ENCODE measurements around the gene ASPDH. TPM values are rescaled to one million over a fixed set of nuclear protein-coding genes. Genes with fewer than 3 reads are reported as not detected.

Gene ASPDH
- not detected in 2 replicates for total RNA-seq (2014; rRNA removed; shearing (Covaris generic))

DNA sequence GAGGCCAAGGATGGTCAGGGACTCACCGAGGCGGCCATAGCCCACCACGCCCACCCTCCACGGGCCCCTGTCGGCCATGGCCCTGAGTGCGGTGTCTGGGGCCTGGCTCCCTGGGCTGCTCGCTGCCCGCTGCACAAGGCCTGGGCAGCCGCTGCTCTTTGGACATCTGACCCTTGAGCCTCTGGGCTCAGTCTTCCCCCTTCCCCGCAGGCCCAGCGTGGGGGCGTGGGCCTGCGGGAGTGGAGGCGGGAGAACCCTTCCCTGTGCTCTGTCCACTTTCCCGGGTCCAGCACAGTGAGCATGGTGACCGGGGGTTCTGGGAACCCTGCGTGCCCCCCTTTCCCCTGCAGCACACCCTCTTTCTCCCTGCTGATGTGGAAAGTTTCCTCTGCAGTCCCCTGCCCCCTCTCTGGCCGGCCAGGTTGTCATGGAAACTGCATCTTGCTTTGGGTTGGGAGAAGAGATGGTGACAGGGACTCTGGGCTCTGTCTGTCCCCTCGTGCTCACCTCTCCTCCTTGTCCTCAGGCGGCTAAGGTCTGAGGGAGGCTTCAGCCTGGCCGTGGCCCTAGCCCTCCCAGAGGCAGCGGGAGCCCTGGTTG lies at the start of gene ASPDH:
TSS of gene ASPDH (minus strand) at position 168 of the 600 bp plus-strand sequence. CDS start at position 78, 90 bp downstream.
- no peak within 1 kb of the TSS for H3K27ac ChIP-seq
- no peak within 1 kb of the TSS for H3K4me3 ChIP-seq
- peaks cover 7% of the 10 kb centered on the region for H3K4me1 ChIP-seq (replicated peaks)
- no peak for DNase-seq (ENCODE audit: low read depth in 1 of 2, low spot score in 2 of 2)
- H3K9me3 ChIP-seq (replicated peaks) = no peaks in the 10 kb centered on the region; the same call in 1 of the 2 replicates
- 0 out of 2 replicates have a peak, but pooled peaks cover 2% of the 10 kb centered on the region for H3K27me3 ChIP-seq (replicated peaks)
- H3K36me3 ChIP-seq = 0 out of 2 replicates have a peak, but pooled peaks cover 4% of the 10 kb centered on the region

GRCh38 chr19:50562996-50563395 lies 49.3 kb upstream of the ASPDH start:
- Histone ChIP-seq H3K9me3 (replicated peaks) (no peaks in the 10 kb centered on the region), H3K27ac (no peak overlapping the region), H3K4me3 (no peak overlapping the region), H3K4me1 (replicated peaks) (no peaks in the 10 kb centered on the region), H3K27me3 (replicated peaks) (peaks cover 67% of the 10 kb centered on the region), H3K36me3 (no peaks in the 10 kb centered on the region)
- DNase-seq (ENCODE audit: low read depth in 1 of 2, low spot score in 2 of 2) = no peak

GRCh38 chr19:50562329-50562728 lies 48.6 kb upstream of the ASPDH start:
- no peak for DNase-seq (ENCODE audit: low read depth in 1 of 2, low spot score in 2 of 2)
- no peaks in the 10 kb centered on the region for H3K4me1 ChIP-seq (replicated peaks)
- no peak overlapping the region for H3K4me3 ChIP-seq
- peaks cover 68% of the 10 kb centered on the region for H3K27me3 ChIP-seq (replicated peaks)
- no peaks in the 10 kb centered on the region for H3K36me3 ChIP-seq
- no peak overlapping the region for H3K27ac ChIP-seq
- H3K9me3 ChIP-seq (replicated peaks) = no peaks in the 10 kb centered on the region

DNA sequence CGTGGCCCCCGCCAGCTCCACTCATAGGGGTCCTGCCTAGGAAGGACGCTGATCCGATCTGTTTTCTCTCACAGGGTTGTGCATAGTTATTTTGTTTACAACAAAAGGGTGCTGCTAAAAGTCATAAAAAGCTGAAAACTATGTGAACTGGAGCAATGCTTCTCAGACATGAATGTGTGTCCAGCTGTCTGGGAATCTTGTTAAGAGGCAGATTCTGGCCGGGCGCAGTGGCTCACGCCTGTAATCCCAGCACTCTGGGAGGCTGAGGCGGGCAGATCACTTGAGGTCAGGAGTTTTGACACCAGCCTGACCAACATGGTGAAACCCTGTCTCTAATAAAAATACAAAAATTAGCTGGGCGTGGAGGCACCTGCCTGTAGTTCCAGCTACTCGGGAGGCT lies 45.9 kb upstream of the ASPDH start:
- H3K4me1 ChIP-seq (replicated peaks) = peaks cover 3% of the 10 kb centered on the region
- DNase-seq (ENCODE audit: low read depth in 1 of 2, low spot score in 2 of 2) = no peak
- no peaks in the 10 kb centered on the region for H3K36me3 ChIP-seq
- peaks cover 71% of the 10 kb centered on the region for H3K27me3 ChIP-seq (replicated peaks)
- no peak overlapping the region for H3K4me3 ChIP-seq
- no peaks in the 10 kb centered on the region for H3K9me3 ChIP-seq (replicated peaks)
- H3K27ac ChIP-seq = no peak overlapping the region

GRCh38 chr19:50558449-50558848 lies 44.7 kb upstream of the ASPDH start:
- H3K4me1 ChIP-seq (replicated peaks) = peaks cover 3% of the 10 kb centered on the region
- no peak for DNase-seq (ENCODE audit: low read depth in 1 of 2, low spot score in 2 of 2)
- H3K4me3 ChIP-seq = no peak overlapping the region
- no peaks in the 10 kb centered on the region for H3K36me3 ChIP-seq
- no peaks in the 10 kb centered on the region for H3K9me3 ChIP-seq (replicated peaks)
- peaks cover 68% of the 10 kb centered on the region for H3K27me3 ChIP-seq (replicated peaks)
- no peak overlapping the region for H3K27ac ChIP-seq

- no peaks in the 10 kb centered on the region for H3K36me3 ChIP-seq
- no peak for DNase-seq (ENCODE audit: low read depth in 1 of 2, low spot score in 2 of 2)
- peaks cover 3% of the 10 kb centered on the region for H3K4me1 ChIP-seq (replicated peaks)
- no peaks in the 10 kb centered on the region for H3K9me3 ChIP-seq (replicated peaks)
- peaks cover 68% of the 10 kb centered on the region for H3K27me3 ChIP-seq (replicated peaks)
- H3K27ac ChIP-seq = no peak overlapping the region
- H3K4me3 ChIP-seq = no peak overlapping the region
Measured at GRCh38 chr19:50558039-50558438, 44.3 kb upstream of the ASPDH start.

DNA sequence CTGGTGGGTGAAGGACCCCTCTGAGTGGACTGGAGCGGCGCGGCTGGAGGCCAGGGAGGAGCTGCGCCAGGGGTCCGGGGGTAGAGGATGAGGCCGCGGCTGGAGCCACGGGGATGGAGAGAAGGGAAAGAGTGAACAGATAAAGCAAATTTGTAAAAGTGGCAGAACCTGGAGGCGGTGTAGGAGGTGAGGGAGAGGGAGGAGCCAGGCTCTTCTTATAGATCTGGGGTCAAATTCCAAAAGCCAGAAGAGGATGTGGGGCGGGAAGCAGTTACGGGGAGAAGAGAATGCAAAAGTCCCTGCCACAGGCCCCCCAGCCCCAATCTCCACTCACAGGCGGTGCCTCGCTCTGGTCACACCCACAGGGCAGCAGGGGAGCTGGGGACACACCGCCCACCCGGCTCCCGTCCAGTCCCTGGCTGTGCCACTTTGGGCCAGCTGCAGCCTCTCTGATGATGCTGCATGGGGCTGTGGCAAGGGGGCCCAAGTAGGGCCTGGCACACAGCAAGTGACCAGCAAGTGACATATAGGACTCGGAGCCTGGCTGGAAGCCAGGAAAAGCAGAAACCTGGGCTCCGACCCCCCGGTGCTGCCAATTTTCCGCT lies 43.4 kb upstream of the ASPDH start:
- peaks cover 3% of the 10 kb centered on the region for H3K4me1 ChIP-seq (replicated peaks)
- DNase-seq (ENCODE audit: low read depth in 1 of 2, low spot score in 2 of 2) = no peak
- no peak overlapping the region for H3K27ac ChIP-seq
- no peaks in the 10 kb centered on the region for H3K9me3 ChIP-seq (replicated peaks)
- H3K27me3 ChIP-seq (replicated peaks) = peaks cover 66% of the 10 kb centered on the region
- H3K4me3 ChIP-seq = no peak overlapping the region
- no peaks in the 10 kb centered on the region for H3K36me3 ChIP-seq

DNA sequence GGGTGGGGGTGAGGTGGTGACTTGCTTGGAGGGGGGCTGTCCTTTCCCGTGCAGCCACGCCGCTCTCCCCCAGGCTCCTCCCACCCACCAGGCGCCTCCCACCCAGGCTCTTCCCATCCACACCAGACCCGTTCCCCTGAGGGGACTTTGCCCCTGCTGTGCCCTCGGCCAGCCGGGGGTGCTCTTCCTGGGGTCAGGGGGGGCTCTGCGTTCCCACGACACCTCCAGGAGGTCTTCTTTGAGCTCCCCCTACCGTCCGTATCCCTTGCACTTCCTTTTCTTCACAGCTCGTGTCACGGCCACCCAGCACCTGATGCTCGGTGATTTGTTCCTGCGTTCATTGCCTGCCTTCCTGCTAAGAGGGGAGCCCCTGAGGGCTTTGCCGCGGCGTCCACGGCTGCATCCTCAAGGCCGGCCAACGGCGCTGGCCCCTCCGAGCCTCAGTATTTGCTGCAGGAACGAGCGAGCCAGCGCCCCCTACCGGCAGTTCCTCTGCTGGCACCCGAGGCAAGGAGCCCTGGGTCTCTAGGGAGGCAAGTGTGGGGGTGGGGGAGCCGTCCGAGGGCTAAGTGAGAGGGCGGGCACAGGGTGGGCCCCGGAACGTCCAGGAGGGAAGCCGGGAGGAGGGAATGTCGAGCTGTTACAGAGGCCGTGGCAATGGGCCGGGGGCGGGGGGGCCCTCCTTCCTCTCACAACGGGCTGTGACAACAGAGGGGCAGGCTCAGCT lies 42.7 kb upstream of the ASPDH start:
- Histone ChIP-seq H3K4me3 (no peak overlapping the region), H3K9me3 (replicated peaks) (no peaks in the 10 kb centered on the region), H3K36me3 (no peaks in the 10 kb centered on the region), H3K4me1 (replicated peaks) (peaks cover 3% of the 10 kb centered on the region), H3K27me3 (replicated peaks) (peaks cover 65% of the 10 kb centered on the region), H3K27ac (no peak overlapping the region)
- DNase-seq (ENCODE audit: low read depth in 1 of 2, low spot score in 2 of 2) = peak; percentile 31 to 68

DNA sequence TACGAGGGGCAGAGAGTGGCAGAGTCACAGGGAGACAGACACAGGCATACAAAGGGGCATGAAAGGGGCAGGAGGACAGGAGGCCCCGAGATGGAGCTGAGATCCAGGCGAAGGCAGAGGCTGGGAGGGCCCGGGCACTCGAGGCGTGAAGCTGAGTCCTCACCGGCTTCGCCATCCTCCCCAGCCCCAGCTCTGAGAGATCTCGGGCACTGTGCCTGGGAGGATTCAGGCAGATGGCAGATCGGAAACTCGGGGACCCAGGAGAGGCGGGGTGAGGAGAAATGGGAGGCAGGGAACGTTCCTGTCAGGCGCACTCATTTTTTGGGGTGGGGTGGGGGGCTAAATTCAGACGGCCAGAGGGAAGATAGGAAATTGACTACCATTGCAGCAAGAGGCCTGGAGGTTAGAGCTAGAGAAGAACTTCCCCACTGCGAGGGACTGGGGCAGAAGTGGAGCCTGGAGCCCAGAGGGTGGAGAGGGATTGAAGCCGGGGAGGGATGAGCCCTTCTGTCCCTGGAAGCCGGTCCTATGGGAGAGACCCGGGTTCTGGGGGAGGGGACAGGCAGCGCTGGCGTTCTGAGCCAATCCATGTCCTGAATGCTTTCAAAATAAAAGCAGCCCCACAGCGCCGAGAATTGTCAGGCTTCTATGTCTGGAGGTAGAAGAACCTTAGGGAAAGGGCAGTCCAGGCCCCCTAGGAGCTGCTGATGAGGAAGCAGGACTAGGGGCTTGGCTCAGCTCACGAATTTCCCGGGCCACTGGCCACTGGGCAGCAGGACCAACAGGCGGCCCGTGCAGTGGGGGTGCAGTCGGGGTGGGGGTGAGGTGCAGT lies 42.0 kb upstream of the ASPDH start:
- DNase-seq (ENCODE audit: low read depth in 1 of 2, low spot score in 2 of 2) = no peak
- Histone ChIP-seq H3K27me3 (replicated peaks) (peaks cover 59% of the 10 kb centered on the region), H3K4me3 (no peak overlapping the region), H3K9me3 (replicated peaks) (no peaks in the 10 kb centered on the region), H3K36me3 (no peaks in the 10 kb centered on the region), H3K4me1 (replicated peaks) (peaks cover 3% of the 10 kb centered on the region), H3K27ac (no peak overlapping the region)

DNA sequence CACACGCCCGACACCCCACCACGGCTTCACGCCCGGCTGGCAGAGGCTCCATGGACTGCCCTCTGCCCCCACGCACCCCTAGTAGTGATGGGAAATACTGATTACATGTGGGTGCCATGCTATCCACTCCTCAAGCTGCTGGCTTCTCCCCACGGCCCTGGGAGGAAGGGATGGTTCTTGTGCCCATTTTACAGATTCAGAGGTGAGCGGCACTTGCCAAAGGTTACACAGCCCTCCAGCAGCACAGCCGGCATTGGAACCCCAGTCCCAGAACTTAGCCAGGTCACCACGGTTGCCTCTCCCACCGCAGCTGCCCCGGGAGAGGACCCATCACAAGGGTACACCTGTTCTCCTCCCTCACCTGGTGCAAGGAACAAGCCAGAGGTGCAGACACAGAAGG lies 41.3 kb upstream of the ASPDH start:
- H3K27ac ChIP-seq = no peak overlapping the region
- H3K36me3 ChIP-seq = no peaks in the 10 kb centered on the region
- H3K4me1 ChIP-seq (replicated peaks) = peaks cover 3% of the 10 kb centered on the region
- peaks cover 59% of the 10 kb centered on the region for H3K27me3 ChIP-seq (replicated peaks)
- no peak overlapping the region for H3K4me3 ChIP-seq
- H3K9me3 ChIP-seq (replicated peaks) = no peaks in the 10 kb centered on the region
- no peak for DNase-seq (ENCODE audit: low read depth in 1 of 2, low spot score in 2 of 2)

DNA sequence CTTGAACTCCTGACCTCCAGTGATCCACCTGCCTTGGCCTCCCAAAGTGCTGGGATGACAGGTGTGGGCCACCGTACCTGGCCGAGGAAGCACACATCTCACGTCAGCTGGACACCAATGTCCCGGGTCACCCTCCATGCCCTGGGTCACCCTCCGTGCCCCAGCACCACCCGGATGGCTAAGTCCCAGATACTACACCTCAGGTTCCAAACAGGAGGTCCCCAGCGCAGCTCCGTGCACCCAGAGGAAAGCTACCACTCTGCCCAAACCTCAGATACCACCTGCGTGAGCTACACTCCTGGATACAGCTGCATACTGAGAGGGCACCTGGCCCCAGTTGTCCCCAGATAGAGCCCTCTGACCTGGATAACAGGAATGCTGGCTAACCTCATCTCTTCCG lies 40.5 kb upstream of the ASPDH start:
- no peak overlapping the region for H3K4me3 ChIP-seq
- no peak for DNase-seq (ENCODE audit: low read depth in 1 of 2, low spot score in 2 of 2)
- H3K9me3 ChIP-seq (replicated peaks) = no peaks in the 10 kb centered on the region
- H3K36me3 ChIP-seq = no peaks in the 10 kb centered on the region
- peaks cover 3% of the 10 kb centered on the region for H3K4me1 ChIP-seq (replicated peaks)
- peaks cover 59% of the 10 kb centered on the region for H3K27me3 ChIP-seq (replicated peaks)
- H3K27ac ChIP-seq = no peak overlapping the region

DNA sequence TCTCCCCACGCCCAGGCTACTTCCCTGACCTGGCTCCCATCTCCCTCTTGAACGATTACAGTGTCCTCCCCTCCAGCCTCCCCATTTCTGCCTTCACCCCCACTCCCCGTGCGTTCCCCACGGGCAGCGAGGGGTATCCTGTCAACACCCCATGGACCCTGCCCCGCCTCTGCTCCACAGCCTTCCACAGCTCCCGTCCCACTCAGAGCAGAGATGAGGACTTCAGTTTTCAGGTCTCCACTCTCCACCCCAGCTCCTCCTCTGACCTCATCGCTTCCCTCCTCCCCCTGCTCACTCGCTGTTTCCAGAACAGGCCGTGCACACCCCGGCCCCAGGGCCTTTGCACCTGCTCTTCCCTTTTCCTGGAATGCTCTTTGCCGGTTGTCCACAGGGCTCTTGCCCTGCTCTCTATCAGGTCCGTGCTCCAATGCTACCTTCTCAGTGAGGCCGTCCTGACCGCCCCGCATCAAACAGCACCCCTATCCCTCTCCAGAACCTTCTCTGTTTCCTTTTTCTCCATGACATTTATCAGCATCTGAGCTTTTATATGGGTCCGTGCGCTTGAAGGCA lies 39.5 kb upstream of the ASPDH start:
- Histone ChIP-seq H3K27ac (no peak overlapping the region), H3K4me3 (no peak overlapping the region), H3K36me3 (no peaks in the 10 kb centered on the region), H3K27me3 (replicated peaks) (peaks cover 52% of the 10 kb centered on the region), H3K9me3 (replicated peaks) (no peaks in the 10 kb centered on the region), H3K4me1 (replicated peaks) (peaks cover 3% of the 10 kb centered on the region)
- no peak for DNase-seq (ENCODE audit: low read depth in 1 of 2, low spot score in 2 of 2)

DNA sequence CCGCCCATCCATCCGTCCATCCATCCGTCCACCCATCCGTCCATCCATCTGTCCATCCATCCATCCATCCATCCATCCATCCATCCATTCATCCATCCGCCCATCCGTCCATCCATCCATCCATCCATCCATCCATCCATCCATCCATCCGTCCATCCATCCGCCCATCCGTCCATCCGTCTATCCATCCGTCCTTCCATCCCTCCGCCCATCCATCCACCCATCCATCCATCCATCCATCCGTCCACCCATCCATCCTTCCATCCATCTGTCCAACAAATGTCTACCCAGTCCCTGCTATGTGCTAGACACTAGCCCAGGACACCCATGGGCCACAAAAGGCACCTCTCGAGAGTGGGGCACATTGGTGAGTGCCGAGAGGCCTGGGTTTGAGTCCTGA lies 38.8 kb upstream of the ASPDH start:
- H3K4me1 ChIP-seq (replicated peaks) = peaks cover 3% of the 10 kb centered on the region
- peaks cover 51% of the 10 kb centered on the region for H3K27me3 ChIP-seq (replicated peaks)
- H3K4me3 ChIP-seq = no peak overlapping the region
- no peaks in the 10 kb centered on the region for H3K9me3 ChIP-seq (replicated peaks)
- no peaks in the 10 kb centered on the region for H3K36me3 ChIP-seq
- no peak for DNase-seq (ENCODE audit: low read depth in 1 of 2, low spot score in 2 of 2)
- no peak overlapping the region for H3K27ac ChIP-seq
